GM23338 (cell line): ENCODE results near the gene CD93. TPM values are rescaled to one million over a fixed set of nuclear protein-coding genes. Genes with fewer than 3 reads are reported as not detected.

Experiments used
- ATAC-seq: fragments of 200-7000 bp; cut with Tn5 transposase; 3 replicates; pipeline ENCODE4 v1.9.1; 2020
- DNase-seq: peaks from one replicate; pipeline ENCODE4 v3.0.0-alpha.2; 2015; ENCODE audit warnings: low spot score
- H2AFZ ChIP-seq: fragments of 200-600 bp; sonication (generic); 2 replicates; pipeline ENCODE4 v1.8.0; 2016; ENCODE audit warnings: antibody characterized with exemption, mild to moderate bottlenecking, moderate library complexity
- H3F3A ChIP-seq: fragments of 200-600 bp; sonication (generic); replicated peaks from 2 replicates; pipeline ENCODE4 v1.8.0; 2017; ENCODE audit warnings: antibody characterized with exemption, mixed run types, low read depth
- H3K27ac ChIP-seq: fragments of 200-600 bp; sonication (generic); 2 replicates; pipeline ENCODE4 v1.6.1; 2016; ENCODE audit warnings: low read depth
- H3K27me3 ChIP-seq: fragments of 200-600 bp; sonication (generic); 2 replicates; pipeline ENCODE4 v1.8.0; 2016; ENCODE audit warnings: mild to moderate bottlenecking, mixed run types, moderate library complexity; ENCODE audit not compliant: insufficient read depth
- H3K36me3 ChIP-seq: fragments of 200-600 bp; sonication (generic); 2 replicates; pipeline ENCODE4 v1.8.0; 2016; ENCODE audit warnings: mild to moderate bottlenecking; ENCODE audit not compliant: insufficient read depth
- H3K4me1 ChIP-seq: fragments of 200-600 bp; sonication (generic); 2 replicates; pipeline ENCODE4 v1.8.0; 2016; ENCODE audit warnings: mild to moderate bottlenecking, moderate library complexity; ENCODE audit not compliant: insufficient read depth
- H3K4me2 ChIP-seq: fragments of 200-600 bp; sonication (generic); 2 replicates; pipeline ENCODE4 v1.7.1; 2017; ENCODE audit warnings: mixed run types
- H3K4me3 ChIP-seq: fragments of 200-600 bp; sonication (generic); 2 replicates; pipeline ENCODE4 v1.6.1; 2016; ENCODE audit warnings: mixed run types
- H3K79me2 ChIP-seq: fragments of 200-600 bp; sonication (generic); replicated peaks from 2 replicates; pipeline ENCODE4 v1.8.0; 2017; ENCODE audit warnings: mild to moderate bottlenecking; ENCODE audit not compliant: insufficient read depth
- H3K9me2 ChIP-seq: fragments of 200-600 bp; sonication (generic); 2 replicates; pipeline ENCODE4 v1.8.0; 2017; ENCODE audit not compliant: insufficient read depth
- H4K20me1 ChIP-seq: fragments of 200-600 bp; sonication (generic); replicated peaks from 2 replicates; pipeline ENCODE4 v1.8.0; 2017; ENCODE audit warnings: mild to moderate bottlenecking; ENCODE audit not compliant: insufficient read depth
- H3K27ac Mint-ChIP-seq: 2 replicates; pipeline ENCODE4 v1.8.0; 2020; ENCODE audit warnings: inconsistent platforms, mild to moderate bottlenecking, moderate library complexity, mixed read lengths
- H3K27me3 Mint-ChIP-seq: 3 replicates; pipeline ENCODE4 v1.8.0; 2022; ENCODE audit warnings: low read depth, mild to moderate bottlenecking, moderate library complexity, mixed read lengths, inconsistent platforms; ENCODE audit not compliant: insufficient read depth, poor library complexity
- H3K36me3 Mint-ChIP-seq: 3 replicates; pipeline ENCODE4 v1.8.0; 2021; ENCODE audit warnings: low read depth, mild to moderate bottlenecking, inconsistent platforms, moderate library complexity, mixed read lengths
- H3K4me1 Mint-ChIP-seq: 3 replicates; pipeline ENCODE4 v1.8.0; 2020; ENCODE audit warnings: mild to moderate bottlenecking, inconsistent platforms, mixed read lengths
- H3K4me3 Mint-ChIP-seq: 3 replicates; pipeline ENCODE4 v1.8.0; 2021; ENCODE audit warnings: moderate library complexity, mild to moderate bottlenecking, inconsistent platforms, mixed read lengths
- H3K9me3 Mint-ChIP-seq: 3 replicates; pipeline ENCODE4 v1.8.0; 2020; ENCODE audit warnings: moderate library complexity, mild to moderate bottlenecking, inconsistent platforms, mixed read lengths
- ETS1 ChIP-seq: IDR thresholded peaks from 2 replicates; pipeline ENCODE4 v1.6.1; 2016; ENCODE audit warnings: antibody characterized with exemption
- EZH2phosphoT487 ChIP-seq: fragments of 200-600 bp; sonication (generic); IDR thresholded peaks from one replicate; pipeline ENCODE4 v1.8.1; 2018; ENCODE audit warnings: antibody characterized with exemption; ENCODE audit not compliant: unreplicated experiment
- NANOG ChIP-seq: IDR thresholded peaks from 2 replicates; pipeline ENCODE4 v1.6.1; 2016; ENCODE audit warnings: antibody characterized with exemption, borderline replicate concordance
- REST ChIP-seq: IDR thresholded peaks from one replicate; pipeline ENCODE4 v1.6.1; 2018; ENCODE audit warnings: antibody characterized with exemption; ENCODE audit not compliant: unreplicated experiment
- ZNF114 ChIP-seq: fragments of 250-450 bp; sonication (Bioruptor Pico); IDR thresholded peaks from 2 replicates; pipeline ENCODE4 v1.5.0; 2020; ENCODE audit warnings: mild to moderate bottlenecking, moderate library complexity
- ZNF331 ChIP-seq: fragments of 250-450 bp; sonication (Bioruptor Pico); IDR thresholded peaks from 2 replicates; pipeline ENCODE4 v1.5.0; 2020; ENCODE audit warnings: low read depth, mild to moderate bottlenecking, moderate library complexity
- ZNF462 ChIP-seq: fragments of 250-450 bp; sonication (Bioruptor Pico); IDR thresholded peaks from 2 replicates; pipeline ENCODE4 v1.5.0; 2020; ENCODE audit warnings: mild to moderate bottlenecking, moderate library complexity
- polyA plus RNA-seq: library from polyadenylated mRNA; unstranded; fragments of >200 nt; fragmentation: Nextera tagmentation; extraction: Ambion mirVana; gene quantifications from 2 replicates; pipeline ENCODE4 v1.2.1, GENCODE V29; 2016
- total RNA-seq: library from RNA; depleted of rRNA; stranded (reverse); fragments of >200 nt; shearing (Covaris generic); gene quantifications from 2 replicates; pipeline ENCODE4 v1.2.3, GENCODE V29; 2014

The CD93 gene
- total and polyA plus RNA-seq, 2 experiments from 2014 or later: 0.03 TPM; not detected in 1

- TF ChIP-seq EZH2phosphoT487 (no peak), ETS1 (no peak), NANOG (no peak), REST (no peak)
Observed at GRCh38 chr20:23037017-23037481, 49.1 kb downstream of the CD93 start (continued).

- Histone ChIP-seq H3K79me2 (no peaks in the 10 kb centered on the region), H3K4me3 (no peak overlapping the region), H3K27ac (no peak overlapping the region), H3K9me2 (peaks cover 4% of the 10 kb centered on the region; the same call in 1 of the 2 replicates), H3K4me1 (no peaks in the 10 kb centered on the region), H3K36me3 (no peaks in the 10 kb centered on the region), H3K4me2 (no peak overlapping the region), H3K27me3 (peaks cover 54% of the 10 kb centered on the region), H4K20me1 (no peaks in the 10 kb centered on the region), H3F3A (no peaks in the 10 kb centered on the region), H2AFZ (no peak overlapping the region)
- H3K9me3 Mint-ChIP-seq: no peaks in the 10 kb centered on the region
- peak overlapping the region; percentile 52; the same call in 1 of the 3 replicates for H3K4me3 Mint-ChIP-seq
- H3K4me1 Mint-ChIP-seq: peaks cover 7% of the 10 kb centered on the region
- no peaks in the 10 kb centered on the region for H3K36me3 Mint-ChIP-seq
- H3K27me3 Mint-ChIP-seq: peaks cover 48% of the 10 kb centered on the region
- ATAC-seq: no peak
- TF ChIP-seq ZNF114 (CRISPR knock-in tag): no peak
- no peak for TF ChIP-seq ZNF462 (CRISPR knock-in tag)
- TF ChIP-seq ZNF331 (CRISPR knock-in tag): no peak
- H3K27ac Mint-ChIP-seq: no peak overlapping the region
- DNase-seq: no peak
Observed at GRCh38 chr20:23036371-23036770, 49.8 kb downstream of the CD93 start.
